OCI-M1 (cell line): ENCODE data around the gene TOMM20L.

Source experiments
- DNase-seq: peaks from one replicate; lab custom pipeline; 2025; lab: John Stamatoyannopoulos, UW

Gene TOMM20L

DNA sequence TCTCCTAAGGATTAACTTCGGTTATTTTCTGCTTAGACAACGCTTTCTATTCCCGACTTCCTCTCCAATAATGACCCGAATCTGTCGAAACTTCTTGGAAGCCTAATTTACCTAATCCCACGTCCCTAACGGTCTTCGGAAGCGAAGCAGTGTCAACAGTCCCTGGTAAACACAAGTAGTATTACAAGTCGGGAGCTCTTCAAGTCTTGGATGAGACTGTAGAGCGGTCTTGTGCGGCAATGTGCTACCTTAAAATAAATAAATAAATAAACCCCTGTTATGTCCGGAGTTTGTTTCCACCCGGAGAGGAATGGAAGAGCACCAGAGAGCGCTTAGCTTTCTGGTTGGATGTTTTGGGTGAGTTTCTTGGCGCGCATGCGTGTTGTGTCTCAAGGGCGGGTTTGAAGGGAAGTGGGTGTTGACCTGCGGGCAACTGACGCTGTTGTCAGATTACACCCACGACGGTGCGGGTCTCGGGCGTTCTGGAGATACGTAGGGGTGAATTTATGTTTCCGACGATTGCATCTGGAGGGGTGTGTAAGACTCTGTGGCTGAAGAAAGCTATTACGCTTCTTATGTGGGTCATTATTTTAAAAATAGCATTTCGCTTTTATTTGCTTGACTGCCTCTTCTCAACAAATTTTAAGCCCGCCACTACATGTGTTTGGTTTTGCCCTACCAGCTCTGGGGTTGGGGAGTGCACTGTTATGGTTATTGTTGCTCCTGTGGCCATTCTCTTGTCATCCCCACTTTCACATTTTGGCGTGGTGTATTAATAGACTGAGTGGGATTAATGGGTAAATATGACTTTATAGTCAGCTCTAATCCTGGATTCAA lies 31.8 kb downstream of the TOMM20L start, which contains the start of the genes KIAA0586 and TIMM9:
TSS of gene KIAA0586 (plus strand) at position 439 of the 837 bp plus-strand sequence. CDS start 546 bp downstream, outside the sequence.
TSS of gene TIMM9 (minus strand) at position 251 of the 837 bp plus-strand sequence. CDS start 15,586 bp downstream, outside the sequence.
- peak; percentile 96 for DNase-seq

DNA sequence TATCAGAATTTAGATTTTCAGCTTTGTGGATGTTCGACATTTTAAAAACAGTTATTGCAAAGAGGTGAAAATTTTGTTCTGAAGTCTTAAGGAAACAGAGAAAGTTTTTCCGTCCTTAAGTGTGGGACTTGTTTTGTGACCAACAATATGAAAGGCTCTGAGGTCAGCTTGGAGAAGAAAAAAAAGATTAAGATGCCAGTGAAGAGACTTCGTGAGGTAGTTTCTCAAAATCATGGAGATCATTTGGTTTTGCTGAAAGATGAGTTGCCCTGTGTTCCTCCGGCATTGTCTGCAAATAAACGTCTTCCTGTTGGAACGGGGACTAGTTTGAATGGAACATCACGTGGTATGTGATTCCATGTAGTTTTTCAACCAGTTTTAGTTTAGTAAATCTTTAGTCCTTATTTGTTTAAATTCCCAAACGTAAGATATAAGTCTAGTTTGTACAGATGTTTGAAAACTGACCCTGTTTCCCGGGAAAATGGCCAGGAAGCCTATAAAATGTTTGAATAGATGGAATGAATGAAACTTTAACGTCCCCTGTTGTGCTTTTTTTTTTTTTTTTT lies 32.5 kb downstream of the TOMM20L start:
- DNase-seq = peak; percentile 64

DNA sequence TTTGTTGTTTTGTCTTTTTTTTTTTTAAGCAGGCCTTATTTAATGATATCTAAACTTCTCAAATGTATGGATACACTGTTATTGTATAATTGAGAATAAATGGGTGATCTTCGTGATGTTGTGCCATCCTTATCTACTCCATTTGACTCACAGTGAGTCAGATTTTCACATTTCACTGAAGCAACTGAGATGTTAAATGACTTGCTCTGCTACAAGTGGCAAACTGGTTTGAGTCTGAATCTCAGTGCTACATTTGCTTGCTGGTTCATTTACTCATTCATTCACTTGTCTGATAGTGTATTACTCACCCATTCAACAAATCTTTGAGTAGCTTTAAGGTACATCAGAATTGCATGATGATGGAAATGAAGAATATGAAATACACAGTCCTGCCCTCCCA lies 34.4 kb downstream of the TOMM20L start:
- peak; percentile 16 for DNase-seq

GRCh38 chr14:58439476-58439875 lies 43.7 kb downstream of the TOMM20L start:
- no peak for DNase-seq

- no peak for DNase-seq
Measured at GRCh38 chr14:58444627-58445026, 48.9 kb downstream of the TOMM20L start.

DNA sequence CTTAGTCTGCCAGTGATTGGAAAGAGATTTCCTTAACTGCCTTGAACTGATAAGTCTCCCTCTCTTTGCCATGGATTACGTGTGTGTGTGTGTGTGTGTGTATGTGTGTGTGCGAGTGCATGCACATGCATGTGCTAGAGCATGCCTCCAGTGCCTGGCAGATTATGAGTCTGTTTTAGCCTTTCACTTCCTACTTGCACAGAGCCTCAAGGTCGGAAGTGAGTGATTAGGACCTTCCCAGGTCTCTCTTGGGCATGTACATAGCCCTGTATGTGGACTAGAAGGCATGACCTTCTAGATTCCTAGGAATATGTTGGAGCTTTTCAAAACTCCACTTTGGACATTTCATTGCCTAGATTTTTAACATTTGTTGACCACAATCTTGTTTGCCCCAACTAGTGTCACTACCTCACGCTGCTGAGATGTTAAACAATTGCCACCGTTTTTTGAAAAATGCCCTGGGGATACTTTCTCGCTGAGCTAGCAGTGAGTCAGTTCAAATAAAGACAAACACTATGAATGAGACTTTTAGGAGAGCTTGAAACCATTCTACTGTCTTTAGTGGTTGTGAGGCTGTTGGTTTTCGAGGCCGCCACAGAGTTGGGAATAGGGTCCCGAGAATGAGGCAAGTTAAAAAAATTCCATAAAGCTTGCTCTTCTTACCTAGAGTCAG lies 60.0 kb downstream of the TOMM20L start:
- no peak for DNase-seq
